CD4-positive, CD25-positive, alpha-beta regulatory T cell (primary cell): Measurements from ENCODE around the gene ALKBH3. TPM values are rescaled to one million over a fixed set of nuclear protein-coding genes. Genes with fewer than 3 reads are reported as not detected.

Source experiments
- ATAC-seq, 2 donors: fragments of 150-1000 bp; cut with Tn5 transposase; one replicate each; pipeline ENCODE4 v1.10.0; 2021; ENCODE audit warnings: low read depth in 2 of 2, moderate number of reproducible peaks in 2 of 2, moderate library complexity in 1 of 2
- DNase-seq, 3 donors: peaks; one replicate each; pipeline versions ENCODE4 v3.0.0 to v3.0.0-alpha.2; 2012 to 2022; ENCODE audit warnings: mixed read lengths in 1 of 3
- H3K27ac ChIP-seq: one replicate; pipeline ENCODE4 v1.7.0; 2013; ENCODE audit warnings: mild to moderate bottlenecking, low read length; ENCODE audit not compliant: insufficient read depth, poor library complexity, severe bottlenecking
- H3K27me3 ChIP-seq: one replicate; pipeline ENCODE4 v1.7.0; 2013; ENCODE audit warnings: low read length; ENCODE audit not compliant: control insufficient read depth, insufficient read depth
- H3K36me3 ChIP-seq: one replicate; pipeline ENCODE4 v1.7.0; 2013; ENCODE audit warnings: mild to moderate bottlenecking, low read length, moderate library complexity; ENCODE audit not compliant: control insufficient read depth, insufficient read depth
- H3K4me1 ChIP-seq: 2 replicates; pipeline ENCODE4 v1.7.0; 2013; ENCODE audit warnings: mild to moderate bottlenecking, low read length; ENCODE audit not compliant: insufficient read depth, control insufficient read depth, poor library complexity, severe bottlenecking
- H3K4me3 ChIP-seq: one replicate; pipeline ENCODE4 v1.7.0; 2013; ENCODE audit warnings: low read depth, mild to moderate bottlenecking, low read length, moderate library complexity
- H3K9me3 ChIP-seq, 2 experiments: 1 replicate in 1 of 2; 2 replicates in 1 of 2; pipeline ENCODE4 v1.7.0; 2013; ENCODE audit warnings: low read length in 2 of 2, mild to moderate bottlenecking in 1 of 2, moderate library complexity in 1 of 2; ENCODE audit not compliant: control insufficient read depth in 2 of 2
- H3K27ac Mint-ChIP-seq, 3 donors: one replicate each; pipeline ENCODE4 v1.8.0; 2020 to 2022; ENCODE audit warnings: mild to moderate bottlenecking in 3 of 3, mixed read lengths in 3 of 3, moderate library complexity in 2 of 3
- H3K27me3 Mint-ChIP-seq: one replicate; pipeline ENCODE4 v1.8.0; 2022; ENCODE audit warnings: mild to moderate bottlenecking, mixed read lengths
- H3K36me3 Mint-ChIP-seq: one replicate; pipeline ENCODE4 v1.8.0; 2020; ENCODE audit warnings: mixed read lengths
- H3K4me1 Mint-ChIP-seq, 4 donors: one replicate each; pipeline ENCODE4 v1.8.0; 2020 to 2022; ENCODE audit warnings: mixed read lengths in 4 of 4, mild to moderate bottlenecking in 1 of 4
- H3K4me3 Mint-ChIP-seq, 4 donors: one replicate each; pipeline ENCODE4 v1.8.0; 2020 to 2022; ENCODE audit warnings: mild to moderate bottlenecking in 4 of 4, mixed read lengths in 4 of 4, moderate library complexity in 3 of 4
- H3K9me3 Mint-ChIP-seq, 7 donors: one replicate each; pipeline ENCODE4 v1.8.0; 2020 to 2022; ENCODE audit warnings: mixed read lengths in 7 of 7, mild to moderate bottlenecking in 3 of 7, moderate library complexity in 2 of 7
- polyA plus RNA-seq, 4 donors: library from polyadenylated mRNA; unstranded; fragments of 300-500 nt; fragmentation: Illumina TruSeq; gene quantifications; one replicate each; pipeline ENCODE4 v1.2.3, GENCODE V29; 2021
- total RNA-seq: library from RNA; stranded (reverse); gene quantifications from one replicate; pipeline ENCODE4 v1.2.3, GENCODE V29; 2022

Gene ALKBH3
- total and polyA plus RNA-seq, 5 donors from 2014 or later, result 17.4 to 49.7 (median 35.4) TPM

GRCh38 chr11:43967661-43968060, 87.0 kb downstream of the ALKBH3 start:
- no peak for ATAC-seq
- no peaks in the 10 kb centered on the region for H3K36me3 Mint-ChIP-seq
- no peaks in the 10 kb centered on the region for H3K36me3 ChIP-seq
- no peak overlapping the region for H3K27ac ChIP-seq
- H3K4me1 Mint-ChIP-seq, result no peaks in the 10 kb centered on the region
- peaks cover 7% of the 10 kb centered on the region for H3K27me3 ChIP-seq
- H3K27ac Mint-ChIP-seq, result no peak overlapping the region
- H3K27me3 Mint-ChIP-seq, result peaks cover 31% of the 10 kb centered on the region
- H3K4me1 ChIP-seq, result no peaks in the 10 kb centered on the region
- DNase-seq, result no peak
- H3K9me3 Mint-ChIP-seq, result peaks cover 0 to 4% (median 1%) of the 10 kb centered on the region in 7 donors
- H3K4me3 Mint-ChIP-seq, result no peak overlapping the region
- H3K4me3 ChIP-seq, result no peak overlapping the region
- no peaks in the 10 kb centered on the region for H3K9me3 ChIP-seq

- Histone ChIP-seq H3K9me3 (no peaks in the 10 kb centered on the region), H3K27me3 (peaks cover 4% of the 10 kb centered on the region), H3K4me1 (no peaks in the 10 kb centered on the region), H3K27ac (no peak overlapping the region), H3K4me3 (no peak overlapping the region), H3K36me3 (no peaks in the 10 kb centered on the region)
- H3K4me3 Mint-ChIP-seq, result no peak overlapping the region
- ATAC-seq (no peak), DNase-seq (no peak)
- H3K27me3 Mint-ChIP-seq, result peaks cover 31% of the 10 kb centered on the region
- no peaks in the 10 kb centered on the region for H3K36me3 Mint-ChIP-seq
- H3K27ac Mint-ChIP-seq, result no peak overlapping the region
- H3K9me3 Mint-ChIP-seq, result peaks cover 0 to 5% (median 1%) of the 10 kb centered on the region in 7 donors
- no peaks in the 10 kb centered on the region for H3K4me1 Mint-ChIP-seq
Observed at GRCh38 chr11:43968719-43969118, 88.1 kb downstream of the ALKBH3 start.

- H3K27me3 Mint-ChIP-seq, result peaks cover 36% of the 10 kb centered on the region
- H3K4me1 Mint-ChIP-seq, result no peaks in the 10 kb centered on the region
- peaks cover 3 to 5% of the 10 kb centered on the region in 2 experiments for H3K9me3 ChIP-seq
- H3K27me3 ChIP-seq, result peaks cover 4% of the 10 kb centered on the region
- H3K27ac ChIP-seq, result no peak overlapping the region
- H3K4me3 Mint-ChIP-seq, result no peak overlapping the region
- peaks cover under 1 to 11% (median 3%) of the 10 kb centered on the region in 7 donors for H3K9me3 Mint-ChIP-seq
- no peak overlapping the region for H3K27ac Mint-ChIP-seq
- H3K36me3 Mint-ChIP-seq, result no peaks in the 10 kb centered on the region
- ATAC-seq (no peak), DNase-seq (no peak)
- H3K36me3 ChIP-seq, result no peaks in the 10 kb centered on the region
- no peak overlapping the region for H3K4me3 ChIP-seq
- no peaks in the 10 kb centered on the region for H3K4me1 ChIP-seq
Observed at GRCh38 chr11:43969543-43969942, 88.9 kb downstream of the ALKBH3 start.

Other genes starting within 250 kb of the ALKBH3 start
- gene HSD17B12, start 200.1 kb upstream of the ALKBH3 start, total RNA-seq, result 17.5 TPM
- 10 to 100 TPM; 18.7 to 23.1 (median 22.1) TPM for gene HSD17B12, start 200.1 kb upstream of the ALKBH3 start, polyA plus RNA-seq
- gene C11orf96, start 61.8 kb downstream of the ALKBH3 start, total RNA-seq, result 0.39 TPM
- gene C11orf96, start 61.8 kb downstream of the ALKBH3 start, polyA plus RNA-seq, result not detected
- not detected for gene ACCSL, start 167.2 kb downstream of the ALKBH3 start, total RNA-seq
- not detected for gene ACCSL, start 167.2 kb downstream of the ALKBH3 start, polyA plus RNA-seq
- gene ACCS, start 185.4 kb downstream of the ALKBH3 start, total RNA-seq, result 77.9 TPM
- 1 to 10 TPM; 1.3 to 6.9 (median 1.7) TPM for gene ACCS, start 185.4 kb downstream of the ALKBH3 start, polyA plus RNA-seq
- 25.6 TPM for gene EXT2, start 214.8 kb downstream of the ALKBH3 start, total RNA-seq
- gene EXT2, start 214.8 kb downstream of the ALKBH3 start, polyA plus RNA-seq, result 10 to 100 TPM; 39.0 to 42.6 (median 41.4) TPM